Measurements from ENCODE around the gene NGEF.

DNA sequence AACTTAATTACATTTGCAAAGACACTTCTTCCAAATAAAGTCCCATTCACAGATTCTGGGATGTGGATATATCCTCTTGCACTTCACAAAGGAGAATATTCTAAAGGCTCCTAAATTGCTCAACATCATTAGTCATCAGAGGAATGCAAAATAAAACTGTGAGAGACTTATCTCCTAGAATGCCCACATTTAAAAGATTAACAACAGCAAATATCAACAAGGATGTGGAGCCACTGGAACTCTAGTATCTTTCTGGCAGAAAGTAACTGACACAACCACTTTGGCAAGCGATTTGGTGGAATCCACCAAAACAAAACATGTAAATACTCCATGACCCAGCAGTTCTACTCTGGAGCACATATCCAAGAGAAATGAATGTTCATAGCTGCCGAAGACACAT is 24.0 kb upstream of the NGEF start:
- TF ChIP-seq, protein P1, sequence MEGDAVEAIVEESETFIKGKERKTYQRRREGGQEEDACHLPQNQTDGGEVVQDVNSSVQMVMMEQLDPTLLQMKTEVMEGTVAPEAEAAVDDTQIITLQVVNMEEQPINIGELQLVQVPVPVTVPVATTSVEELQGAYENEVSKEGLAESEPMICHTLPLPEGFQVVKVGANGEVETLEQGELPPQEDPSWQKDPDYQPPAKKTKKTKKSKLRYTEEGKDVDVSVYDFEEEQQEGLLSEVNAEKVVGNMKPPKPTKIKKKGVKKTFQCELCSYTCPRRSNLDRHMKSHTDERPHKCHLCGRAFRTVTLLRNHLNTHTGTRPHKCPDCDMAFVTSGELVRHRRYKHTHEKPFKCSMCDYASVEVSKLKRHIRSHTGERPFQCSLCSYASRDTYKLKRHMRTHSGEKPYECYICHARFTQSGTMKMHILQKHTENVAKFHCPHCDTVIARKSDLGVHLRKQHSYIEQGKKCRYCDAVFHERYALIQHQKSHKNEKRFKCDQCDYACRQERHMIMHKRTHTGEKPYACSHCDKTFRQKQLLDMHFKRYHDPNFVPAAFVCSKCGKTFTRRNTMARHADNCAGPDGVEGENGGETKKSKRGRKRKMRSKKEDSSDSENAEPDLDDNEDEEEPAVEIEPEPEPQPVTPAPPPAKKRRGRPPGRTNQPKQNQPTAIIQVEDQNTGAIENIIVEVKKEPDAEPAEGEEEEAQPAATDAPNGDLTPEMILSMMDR (conservative IDR thresholded peaks at IDR 0.05 in 1 of 2, IDR thresholded peaks at IDR 0.05 in 1 of 2; ENCODE audit: low read depth in 1 of 2, low read length in 2 of 2) = no peak
- no peak for TF ChIP-seq EZH2 (IDR thresholded peaks at IDR 0.05; ENCODE audit: low read length, missing control alignments)

Data from fibroblast of lung (primary cell).